HepG2 (cell line): ENCODE data around the gene YIF1A. TPM values are rescaled to one million over a fixed set of nuclear protein-coding genes. Genes with fewer than 3 reads are reported as not detected.
A peak's percentile ranks its signal among the peaks of the same experiment; 100 is the strongest.

ENCODE experiments used
- FOSL2 ChIP-seq: sonication (generic); formaldehyde crosslinking; IDR thresholded peaks from 2 replicates; pipeline ENCODE4 v1.4.0; 2020; ENCODE audit warnings: missing genetic modification reagents
- FOXP1 ChIP-seq, 2 experiments: fragments of 450-650 bp in 1 of 2; IDR thresholded peaks; 2 replicates each; pipeline ENCODE4 v1.6.1; 2017 to 2018; ENCODE audit warnings: antibody characterized with exemption in 1 of 2
- NR2C2 ChIP-seq: sonication (generic); formaldehyde crosslinking; IDR thresholded peaks from 2 replicates; pipeline ENCODE4 v1.4.0; 2020; ENCODE audit warnings: missing genetic modification reagents, mild to moderate bottlenecking, moderate library complexity, borderline replicate concordance
- NR2F2 ChIP-seq: IDR thresholded peaks from 2 replicates; pipeline ENCODE4 v1.6.1; 2012; ENCODE audit warnings: low read depth, inconsistent platforms, borderline replicate concordance
- ZNF546 ChIP-seq: sonication (generic); formaldehyde crosslinking; conservative IDR thresholded peaks from 2 replicates; pipeline ENCODE4 v1.8.1; 2023; ENCODE audit warnings: mild to moderate bottlenecking, missing genetic modification reagents
- ZNF766 ChIP-seq: sonication (generic); formaldehyde crosslinking; IDR thresholded peaks from 2 replicates; pipeline ENCODE4 v1.5.0; 2020; ENCODE audit warnings: missing genetic modification reagents, borderline replicate concordance
- polyA plus RNA-seq, 8 experiments: library from polyadenylated mRNA; depleted of rRNA in 3 of 8; stranded (reverse) in 7 of 8; unstranded in 1 of 8; fragments of >200 nt; fragmentation: Illumina TruSeq in 4 of 8; extraction: Trizol in 4 of 8; gene quantifications; 2 replicates each; pipeline versions ENCODE4 v1.2.1 to v1.2.3, GENCODE V29; 2011 to 2016; ENCODE audit warnings: low read depth in 4 of 8, missing spikeins in 1 of 8, mixed read lengths in 1 of 8; ENCODE audit not compliant: insufficient read depth in 1 of 8
- total RNA-seq, 5 experiments: library from RNA; depleted of rRNA; stranded (reverse); fragments of >200 nt; fragmentation: Illumina TruSeq; extraction: Trizol; gene quantifications; 2 replicates each; pipeline ENCODE4 v1.2.3, GENCODE V29; 2016; ENCODE audit warnings: low read depth in 1 of 5
- TF ChIP-seq, protein P1 (sequence below): sonication (generic); formaldehyde crosslinking; IDR thresholded peaks from 2 replicates; pipeline ENCODE4 v1.8.1; 2023; ENCODE audit warnings: missing genetic modification reagents, inconsistent platforms, borderline replicate concordance
- TF ChIP-seq, protein P2 (sequence below): sonication (generic); formaldehyde crosslinking; IDR thresholded peaks from 2 replicates; pipeline ENCODE4 v1.4.0; 2020; ENCODE audit warnings: missing genetic modification reagents
- TF ChIP-seq, protein P3 (sequence below), 2 experiments: IDR thresholded peaks; 2 replicates each; pipeline ENCODE4 v1.6.1; 2011 to 2012; ENCODE audit warnings: low read length in 2 of 2, borderline replicate concordance in 1 of 2, low read depth in 1 of 2, mild to moderate bottlenecking in 1 of 2, moderate library complexity in 1 of 2
- TF ChIP-seq, protein P4 (sequence below): sonication (generic); formaldehyde crosslinking; IDR thresholded peaks from 2 replicates; pipeline ENCODE4 v1.8.0; 2022; ENCODE audit warnings: low read depth, missing genetic modification reagents
- TF ChIP-seq, protein P5 (sequence below): sonication (generic); formaldehyde crosslinking; IDR thresholded peaks from 2 replicates; pipeline ENCODE4 v1.4.0; 2020; ENCODE audit warnings: missing genetic modification reagents
- TF ChIP-seq, protein P6 (sequence below): IDR thresholded peaks from 2 replicates; pipeline ENCODE4 v1.6.1; 2016; ENCODE audit warnings: low read depth

The YIF1A gene
- total and polyA plus RNA-seq, 2 of the 13 experiments (the other 11 are each of a cell fraction or from before 2014, with no cell fraction given) = 133 to 145 TPM

DNA sequence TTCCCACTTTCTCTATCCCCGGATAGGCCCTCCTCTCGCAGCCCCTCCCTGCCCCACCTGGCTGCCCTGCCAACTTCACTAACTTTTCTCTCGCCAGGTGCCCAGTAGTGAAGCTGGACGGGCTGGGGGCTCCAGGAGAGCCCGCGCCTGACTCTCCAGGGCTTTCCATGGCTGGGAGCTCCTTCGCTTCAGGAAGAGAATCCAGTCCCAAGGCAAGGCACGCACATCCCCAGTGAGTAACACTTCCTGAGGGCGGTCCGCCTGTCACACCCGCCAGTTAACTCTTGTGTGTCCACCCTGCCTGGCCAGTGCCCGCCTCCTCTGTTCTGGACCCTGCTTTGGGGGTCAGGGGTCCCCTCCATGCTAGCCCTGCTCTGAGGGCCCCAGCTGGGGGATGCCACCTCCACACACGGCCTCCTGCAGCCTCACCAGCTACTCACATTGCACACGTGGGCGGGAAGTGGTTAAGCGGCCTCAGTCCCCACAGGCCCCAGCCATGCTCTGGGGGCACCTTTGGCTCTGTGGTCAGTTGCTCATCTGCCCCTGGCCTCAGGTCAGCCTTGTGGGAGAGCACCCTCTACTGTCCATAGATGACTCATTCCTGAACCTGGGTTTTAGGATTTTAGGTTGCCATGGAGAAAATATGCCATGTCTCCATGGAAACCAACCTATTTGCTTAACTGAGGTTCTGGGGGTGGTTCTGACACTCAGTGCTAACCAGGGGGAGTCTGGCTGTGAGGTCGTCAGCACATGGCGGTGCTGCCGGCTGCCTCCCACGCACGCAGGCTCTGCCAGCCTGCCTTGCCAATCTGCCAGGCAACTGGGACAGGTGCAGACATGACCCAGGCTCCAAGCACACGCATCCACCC lies 47.5 kb upstream of the YIF1A start, which contains the start of gene RIN1 (continued):
- TF ChIP-seq ZNF766 (CRISPR knock-in tag) (0 out of 2 replicates have a peak, but pooled peaks have one; percentile 40), NR2C2 (CRISPR knock-in tag) (peak; percentile 65; the same call in 1 of the 2 replicates), ZNF546 (peak; percentile 86), FOXP1 (IDR thresholded peaks at IDR 0.05) (no peak), FOXP1 (CRISPR knock-in tag; IDR thresholded peaks at IDR 0.05) (peak; percentile 47; the same call in 1 of the 2 replicates), NR2F2 (no peak), FOSL2 (peak; percentile 95)
- TF ChIP-seq, protein P1, sequence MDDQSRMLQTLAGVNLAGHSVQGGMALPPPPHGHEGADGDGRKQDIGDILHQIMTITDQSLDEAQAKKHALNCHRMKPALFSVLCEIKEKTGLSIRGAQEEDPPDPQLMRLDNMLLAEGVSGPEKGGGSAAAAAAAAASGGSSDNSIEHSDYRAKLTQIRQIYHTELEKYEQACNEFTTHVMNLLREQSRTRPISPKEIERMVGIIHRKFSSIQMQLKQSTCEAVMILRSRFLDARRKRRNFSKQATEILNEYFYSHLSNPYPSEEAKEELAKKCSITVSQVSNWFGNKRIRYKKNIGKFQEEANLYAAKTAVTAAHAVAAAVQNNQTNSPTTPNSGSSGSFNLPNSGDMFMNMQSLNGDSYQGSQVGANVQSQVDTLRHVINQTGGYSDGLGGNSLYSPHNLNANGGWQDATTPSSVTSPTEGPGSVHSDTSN = no peak
- TF ChIP-seq, protein P2, sequence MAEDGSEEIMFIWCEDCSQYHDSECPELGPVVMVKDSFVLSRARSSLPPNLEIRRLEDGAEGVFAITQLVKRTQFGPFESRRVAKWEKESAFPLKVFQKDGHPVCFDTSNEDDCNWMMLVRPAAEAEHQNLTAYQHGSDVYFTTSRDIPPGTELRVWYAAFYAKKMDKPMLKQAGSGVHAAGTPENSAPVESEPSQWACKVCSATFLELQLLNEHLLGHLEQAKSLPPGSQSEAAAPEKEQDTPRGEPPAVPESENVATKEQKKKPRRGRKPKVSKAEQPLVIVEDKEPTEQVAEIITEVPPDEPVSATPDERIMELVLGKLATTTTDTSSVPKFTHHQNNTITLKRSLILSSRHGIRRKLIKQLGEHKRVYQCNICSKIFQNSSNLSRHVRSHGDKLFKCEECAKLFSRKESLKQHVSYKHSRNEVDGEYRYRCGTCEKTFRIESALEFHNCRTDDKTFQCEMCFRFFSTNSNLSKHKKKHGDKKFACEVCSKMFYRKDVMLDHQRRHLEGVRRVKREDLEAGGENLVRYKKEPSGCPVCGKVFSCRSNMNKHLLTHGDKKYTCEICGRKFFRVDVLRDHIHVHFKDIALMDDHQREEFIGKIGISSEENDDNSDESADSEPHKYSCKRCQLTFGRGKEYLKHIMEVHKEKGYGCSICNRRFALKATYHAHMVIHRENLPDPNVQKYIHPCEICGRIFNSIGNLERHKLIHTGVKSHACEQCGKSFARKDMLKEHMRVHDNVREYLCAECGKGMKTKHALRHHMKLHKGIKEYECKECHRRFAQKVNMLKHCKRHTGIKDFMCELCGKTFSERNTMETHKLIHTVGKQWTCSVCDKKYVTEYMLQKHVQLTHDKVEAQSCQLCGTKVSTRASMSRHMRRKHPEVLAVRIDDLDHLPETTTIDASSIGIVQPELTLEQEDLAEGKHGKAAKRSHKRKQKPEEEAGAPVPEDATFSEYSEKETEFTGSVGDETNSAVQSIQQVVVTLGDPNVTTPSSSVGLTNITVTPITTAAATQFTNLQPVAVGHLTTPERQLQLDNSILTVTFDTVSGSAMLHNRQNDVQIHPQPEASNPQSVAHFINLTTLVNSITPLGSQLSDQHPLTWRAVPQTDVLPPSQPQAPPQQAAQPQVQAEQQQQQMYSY (CRISPR knock-in tag) = no peak
- TF ChIP-seq, protein P3, sequence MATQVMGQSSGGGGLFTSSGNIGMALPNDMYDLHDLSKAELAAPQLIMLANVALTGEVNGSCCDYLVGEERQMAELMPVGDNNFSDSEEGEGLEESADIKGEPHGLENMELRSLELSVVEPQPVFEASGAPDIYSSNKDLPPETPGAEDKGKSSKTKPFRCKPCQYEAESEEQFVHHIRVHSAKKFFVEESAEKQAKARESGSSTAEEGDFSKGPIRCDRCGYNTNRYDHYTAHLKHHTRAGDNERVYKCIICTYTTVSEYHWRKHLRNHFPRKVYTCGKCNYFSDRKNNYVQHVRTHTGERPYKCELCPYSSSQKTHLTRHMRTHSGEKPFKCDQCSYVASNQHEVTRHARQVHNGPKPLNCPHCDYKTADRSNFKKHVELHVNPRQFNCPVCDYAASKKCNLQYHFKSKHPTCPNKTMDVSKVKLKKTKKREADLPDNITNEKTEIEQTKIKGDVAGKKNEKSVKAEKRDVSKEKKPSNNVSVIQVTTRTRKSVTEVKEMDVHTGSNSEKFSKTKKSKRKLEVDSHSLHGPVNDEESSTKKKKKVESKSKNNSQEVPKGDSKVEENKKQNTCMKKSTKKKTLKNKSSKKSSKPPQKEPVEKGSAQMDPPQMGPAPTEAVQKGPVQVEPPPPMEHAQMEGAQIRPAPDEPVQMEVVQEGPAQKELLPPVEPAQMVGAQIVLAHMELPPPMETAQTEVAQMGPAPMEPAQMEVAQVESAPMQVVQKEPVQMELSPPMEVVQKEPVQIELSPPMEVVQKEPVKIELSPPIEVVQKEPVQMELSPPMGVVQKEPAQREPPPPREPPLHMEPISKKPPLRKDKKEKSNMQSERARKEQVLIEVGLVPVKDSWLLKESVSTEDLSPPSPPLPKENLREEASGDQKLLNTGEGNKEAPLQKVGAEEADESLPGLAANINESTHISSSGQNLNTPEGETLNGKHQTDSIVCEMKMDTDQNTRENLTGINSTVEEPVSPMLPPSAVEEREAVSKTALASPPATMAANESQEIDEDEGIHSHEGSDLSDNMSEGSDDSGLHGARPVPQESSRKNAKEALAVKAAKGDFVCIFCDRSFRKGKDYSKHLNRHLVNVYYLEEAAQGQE (IDR thresholded peaks at IDR 0.05; ENCODE audit: borderline replicate concordance in 1 of 2, low read depth in 1 of 2, low read length in 2 of 2) = no peak; a peak in 1 of 4 replicates
- TF ChIP-seq, protein P4, sequence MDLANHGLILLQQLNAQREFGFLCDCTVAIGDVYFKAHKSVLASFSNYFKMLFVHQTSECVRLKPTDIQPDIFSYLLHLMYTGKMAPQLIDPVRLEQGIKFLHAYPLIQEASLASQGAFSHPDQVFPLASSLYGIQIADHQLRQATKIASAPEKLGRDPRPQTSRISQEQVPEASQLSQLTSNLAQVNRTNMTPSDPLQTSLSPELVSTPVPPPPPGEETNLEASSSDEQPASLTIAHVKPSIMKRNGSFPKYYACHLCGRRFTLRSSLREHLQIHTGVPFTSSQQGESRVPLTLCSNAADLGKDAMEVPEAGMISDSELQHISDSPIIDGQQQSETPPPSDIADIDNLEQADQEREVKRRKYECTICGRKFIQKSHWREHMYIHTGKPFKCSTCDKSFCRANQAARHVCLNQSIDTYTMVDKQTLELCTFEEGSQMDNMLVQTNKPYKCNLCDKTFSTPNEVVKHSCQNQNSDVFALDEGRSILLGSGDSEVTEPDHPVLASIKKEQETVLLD (CRISPR knock-in tag) = no peak
- TF ChIP-seq, protein P5, sequence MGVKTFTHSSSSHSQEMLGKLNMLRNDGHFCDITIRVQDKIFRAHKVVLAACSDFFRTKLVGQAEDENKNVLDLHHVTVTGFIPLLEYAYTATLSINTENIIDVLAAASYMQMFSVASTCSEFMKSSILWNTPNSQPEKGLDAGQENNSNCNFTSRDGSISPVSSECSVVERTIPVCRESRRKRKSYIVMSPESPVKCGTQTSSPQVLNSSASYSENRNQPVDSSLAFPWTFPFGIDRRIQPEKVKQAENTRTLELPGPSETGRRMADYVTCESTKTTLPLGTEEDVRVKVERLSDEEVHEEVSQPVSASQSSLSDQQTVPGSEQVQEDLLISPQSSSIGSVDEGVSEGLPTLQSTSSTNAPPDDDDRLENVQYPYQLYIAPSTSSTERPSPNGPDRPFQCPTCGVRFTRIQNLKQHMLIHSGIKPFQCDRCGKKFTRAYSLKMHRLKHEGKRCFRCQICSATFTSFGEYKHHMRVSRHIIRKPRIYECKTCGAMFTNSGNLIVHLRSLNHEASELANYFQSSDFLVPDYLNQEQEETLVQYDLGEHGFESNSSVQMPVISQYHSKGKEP (CRISPR knock-in tag) = no peak
- TF ChIP-seq, protein P6, sequence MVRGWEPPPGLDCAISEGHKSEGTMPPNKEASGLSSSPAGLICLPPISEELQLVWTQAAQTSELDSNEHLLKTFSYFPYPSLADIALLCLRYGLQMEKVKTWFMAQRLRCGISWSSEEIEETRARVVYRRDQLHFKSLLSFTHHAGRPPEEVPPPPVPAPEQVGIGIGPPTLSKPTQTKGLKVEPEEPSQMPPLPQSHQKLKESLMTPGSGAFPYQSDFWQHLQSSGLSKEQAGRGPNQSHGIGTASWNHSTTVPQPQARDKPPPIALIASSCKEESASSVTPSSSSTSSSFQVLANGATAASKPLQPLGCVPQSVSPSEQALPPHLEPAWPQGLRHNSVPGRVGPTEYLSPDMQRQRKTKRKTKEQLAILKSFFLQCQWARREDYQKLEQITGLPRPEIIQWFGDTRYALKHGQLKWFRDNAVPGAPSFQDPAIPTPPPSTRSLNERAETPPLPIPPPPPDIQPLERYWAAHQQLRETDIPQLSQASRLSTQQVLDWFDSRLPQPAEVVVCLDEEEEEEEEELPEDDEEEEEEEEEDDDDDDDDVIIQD (CRISPR knock-in tag) = no peak
